HepG2 (cell line): ENCODE measurements around the gene TMEM217. TPM values are rescaled to one million over a fixed set of nuclear protein-coding genes. Genes with fewer than 3 reads are reported as not detected.

ENCODE experiments used
- BRCA1 ChIP-seq: sonication (generic); formaldehyde crosslinking; IDR thresholded peaks from 2 replicates; pipeline ENCODE4 v1.4.0; 2020; ENCODE audit warnings: missing genetic modification reagents
- CHD4 ChIP-seq: fragments of 200-600 bp; sonication (generic); IDR thresholded peaks from 2 replicates; pipeline ENCODE4 v1.7.0; 2017; ENCODE audit warnings: mild to moderate bottlenecking, low read length, borderline replicate concordance
- GMEB1 ChIP-seq: sonication (generic); formaldehyde crosslinking; IDR thresholded peaks from 2 replicates; pipeline ENCODE4 v1.5.1; 2020; ENCODE audit warnings: missing genetic modification reagents, mild to moderate bottlenecking, borderline replicate concordance
- GTF2F1 ChIP-seq: fragments of 150-350 bp; IDR thresholded peaks from 2 replicates; pipeline ENCODE4 v1.6.1; 2014; ENCODE audit warnings: low read length
- HOXD1 ChIP-seq: sonication (generic); formaldehyde crosslinking; IDR thresholded peaks from 2 replicates; pipeline ENCODE4 v1.5.0; 2020; ENCODE audit warnings: missing genetic modification reagents
- JUNB ChIP-seq: sonication (generic); formaldehyde crosslinking; IDR thresholded peaks from 2 replicates; pipeline ENCODE4 v1.8.0; 2022; ENCODE audit warnings: missing genetic modification reagents, mild to moderate bottlenecking, borderline replicate concordance
- KLF11 ChIP-seq: IDR thresholded peaks from 2 replicates; pipeline ENCODE4 v1.6.1; 2016; ENCODE audit warnings: missing compliant biosample characterization
- PATZ1 ChIP-seq: sonication (generic); formaldehyde crosslinking; IDR thresholded peaks from 2 replicates; pipeline ENCODE4 v1.4.0; 2020; ENCODE audit warnings: missing genetic modification reagents
- RAD51 ChIP-seq: fragments of 450-650 bp; IDR thresholded peaks from 2 replicates; pipeline ENCODE4 v1.6.1; 2016; ENCODE audit warnings: borderline replicate concordance
- SIX1 ChIP-seq: sonication (generic); formaldehyde crosslinking; IDR thresholded peaks from 2 replicates; pipeline ENCODE4 v1.4.0; 2020; ENCODE audit warnings: missing genetic modification reagents, borderline replicate concordance
- SIX4 ChIP-seq: sonication (generic); formaldehyde crosslinking; IDR thresholded peaks from 2 replicates; pipeline ENCODE4 v1.4.0; 2020; ENCODE audit warnings: missing genetic modification reagents
- TAF1 ChIP-seq: sonication (generic); formaldehyde crosslinking; IDR thresholded peaks from 2 replicates; pipeline ENCODE4 v1.4.0; 2020; ENCODE audit warnings: missing genetic modification reagents
- TRIM24 ChIP-seq: sonication (generic); formaldehyde crosslinking; IDR thresholded peaks from 2 replicates; pipeline ENCODE4 v1.8.0; 2022; ENCODE audit warnings: mild to moderate bottlenecking, missing genetic modification reagents
- ZNF12 ChIP-seq: sonication (generic); formaldehyde crosslinking; IDR thresholded peaks from 2 replicates; pipeline ENCODE4 v1.5.0; 2020; ENCODE audit warnings: missing genetic modification reagents
- ZNF225 ChIP-seq: sonication (generic); formaldehyde crosslinking; IDR thresholded peaks from 2 replicates; pipeline ENCODE4 v1.4.0; 2020; ENCODE audit warnings: mild to moderate bottlenecking, missing genetic modification reagents
- ZNF451 ChIP-seq: sonication (generic); formaldehyde crosslinking; IDR thresholded peaks from 2 replicates; pipeline ENCODE4 v1.5.0; 2020; ENCODE audit warnings: mild to moderate bottlenecking, missing genetic modification reagents
- ZNF687 ChIP-seq: sonication (generic); formaldehyde crosslinking; IDR thresholded peaks from 2 replicates; pipeline ENCODE4 v1.5.1; 2020; ENCODE audit warnings: mild to moderate bottlenecking, missing genetic modification reagents, moderate library complexity
- ZNF740 ChIP-seq: sonication (generic); formaldehyde crosslinking; IDR thresholded peaks from 2 replicates; pipeline ENCODE4 v1.4.0; 2020; ENCODE audit warnings: missing genetic modification reagents
- polyA plus RNA-seq, 8 experiments: library from polyadenylated mRNA; depleted of rRNA in 3 of 8; stranded (reverse) in 7 of 8; unstranded in 1 of 8; fragments of >200 nt; fragmentation: Illumina TruSeq in 4 of 8; extraction: Trizol in 4 of 8; gene quantifications; 2 replicates each; pipeline versions ENCODE4 v1.2.1 to v1.2.3, GENCODE V29; 2011 to 2016; ENCODE audit warnings: low read depth in 4 of 8, missing spikeins in 1 of 8, mixed read lengths in 1 of 8; ENCODE audit not compliant: insufficient read depth in 1 of 8
- total RNA-seq, 5 experiments: library from RNA; depleted of rRNA; stranded (reverse); fragments of >200 nt; fragmentation: Illumina TruSeq; extraction: Trizol; gene quantifications; 2 replicates each; pipeline ENCODE4 v1.2.3, GENCODE V29; 2016; ENCODE audit warnings: low read depth in 1 of 5
- TF ChIP-seq, protein P1 (sequence below): sonication (generic); formaldehyde crosslinking; IDR thresholded peaks from 2 replicates; pipeline ENCODE4 v1.5.0; 2020; ENCODE audit warnings: mild to moderate bottlenecking, missing genetic modification reagents, borderline replicate concordance

Gene TMEM217
- total and polyA plus RNA-seq, 2 of the 13 experiments (the other 11 are each of a cell fraction or from before 2014, with no cell fraction given): 2.3 to 3.4 TPM

GRCh38 chr6:37171970-37172812 is 85.8 kb downstream of the TMEM217 start (continued):
- 0 out of 2 replicates have a peak, but pooled peaks have one; percentile 29 for TF ChIP-seq ZNF740 (CRISPR knock-in tag)
- peak; percentile 71; the same call in 1 of the 2 replicates for TF ChIP-seq BRCA1 (CRISPR knock-in tag)
- no peak for TF ChIP-seq ZNF225 (CRISPR knock-in tag)
- no peak for TF ChIP-seq ZNF451 (CRISPR knock-in tag)
- no peak for TF ChIP-seq TAF1 (CRISPR knock-in tag)
- TF ChIP-seq KLF11 (CRISPR knock-in tag): no peak; the same call in 1 of the 2 replicates
- peak; percentile 72; the same call in 1 of the 2 replicates for TF ChIP-seq HOXD1 (CRISPR knock-in tag)
- TF ChIP-seq, protein P1, sequence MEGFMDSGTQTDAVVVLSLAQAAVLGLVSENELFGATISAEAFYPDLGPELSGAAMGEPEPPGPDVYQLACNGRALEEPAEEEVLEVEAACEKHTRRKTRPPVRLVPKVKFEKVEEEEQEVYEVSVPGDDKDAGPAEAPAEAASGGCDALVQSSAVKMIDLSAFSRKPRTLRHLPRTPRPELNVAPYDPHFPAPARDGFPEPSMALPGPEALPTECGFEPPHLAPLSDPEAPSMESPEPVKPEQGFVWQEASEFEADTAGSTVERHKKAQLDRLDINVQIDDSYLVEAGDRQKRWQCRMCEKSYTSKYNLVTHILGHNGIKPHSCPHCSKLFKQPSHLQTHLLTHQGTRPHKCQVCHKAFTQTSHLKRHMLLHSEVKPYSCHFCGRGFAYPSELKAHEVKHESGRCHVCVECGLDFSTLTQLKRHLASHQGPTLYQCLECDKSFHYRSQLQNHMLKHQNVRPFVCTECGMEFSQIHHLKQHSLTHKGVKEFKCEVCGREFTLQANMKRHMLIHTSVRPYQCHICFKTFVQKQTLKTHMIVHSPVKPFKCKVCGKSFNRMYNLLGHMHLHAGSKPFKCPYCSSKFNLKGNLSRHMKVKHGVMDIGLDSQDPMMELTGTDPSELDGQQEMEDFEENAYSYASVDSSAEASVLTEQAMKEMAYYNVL (CRISPR knock-in tag): peak; percentile 96
- TF ChIP-seq ZNF687 (CRISPR knock-in tag): peak; percentile 47; the same call in 1 of the 2 replicates
- peak; percentile 50; the same call in 1 of the 2 replicates for TF ChIP-seq ZNF12 (CRISPR knock-in tag)
- no peak for TF ChIP-seq JUNB (CRISPR knock-in tag)
- TF ChIP-seq GMEB1 (CRISPR knock-in tag): peak; percentile 56; the same call in 1 of the 2 replicates
- TF ChIP-seq RAD51: peak; percentile 83
- peak; percentile 87; the same call in 1 of the 2 replicates for TF ChIP-seq SIX1
- no peak for TF ChIP-seq CHD4
- peak; percentile 85 for TF ChIP-seq PATZ1 (CRISPR knock-in tag)
- peak; percentile 82 for TF ChIP-seq SIX4 (CRISPR knock-in tag)
- TF ChIP-seq TRIM24 (CRISPR knock-in tag): no peak
- no peak for TF ChIP-seq GTF2F1
